Stimulated activated naive CD4-positive, alpha-beta T cell treated with Interleukin-2 at 50 U/mL for 16 hours (primary cell): ENCODE data around the gene CCDC170.
"Not testable (repeated sequence)": the region's sequence is repeated elsewhere in the genome, so short reads cannot be mapped to it uniquely, and the experiment has no call there.

ENCODE experiments used
- DNase-seq: peaks from one replicate; lab custom pipeline; 2025; lab: John Stamatoyannopoulos, UW

CCDC170 gene

GRCh38 chr6:151493804-151494234, at the start of gene CCDC170:
CCDC170 (plus strand) TSS chr6:151494017; CDS start chr6:151494129, 112 bp downstream.
- no peak for DNase-seq

- DNase-seq, result no peak
Observed at GRCh38 chr6:151445482-151445881, 48.3 kb upstream of the CCDC170 start.

DNA sequence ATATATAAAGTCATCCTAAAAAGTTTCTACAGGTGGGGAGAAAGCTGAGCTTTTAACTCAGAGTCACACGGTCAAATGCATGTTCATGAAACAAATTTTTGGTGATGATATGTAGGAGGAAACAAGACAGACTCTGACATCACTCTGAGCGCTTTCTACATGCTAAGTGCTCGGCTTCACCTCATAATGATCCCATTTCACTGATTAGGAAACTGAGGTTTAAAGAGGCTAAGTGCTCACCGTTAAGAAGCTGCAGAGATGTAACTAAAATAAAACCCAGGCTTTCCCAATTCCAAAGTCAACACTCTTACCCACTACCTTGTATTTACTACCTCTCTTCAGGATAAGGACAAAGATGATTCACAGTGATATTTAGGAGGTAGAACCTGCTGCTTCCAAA, 46.6 kb upstream of the CCDC170 start:
- DNase-seq, result no peak

DNA sequence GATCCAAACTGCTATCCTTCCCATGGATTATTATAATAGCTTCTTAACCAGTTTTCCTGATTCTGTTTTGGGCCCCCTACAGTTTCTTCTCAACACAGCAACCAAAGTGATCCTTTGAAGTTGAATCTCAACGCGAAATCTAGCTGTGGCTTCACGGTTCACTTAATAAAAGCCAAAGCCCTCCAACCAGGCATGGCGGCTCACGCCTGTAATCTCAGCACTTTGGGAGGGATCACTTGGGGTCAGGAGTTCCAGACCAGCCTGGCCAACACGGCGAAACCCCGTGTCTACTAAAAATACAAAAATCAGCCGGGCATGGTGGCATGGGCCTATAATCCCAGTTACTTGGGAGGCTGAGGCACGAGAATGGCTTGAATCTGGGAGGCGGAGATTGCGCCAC, 45.2 kb upstream of the CCDC170 start:
- no peak for DNase-seq

- DNase-seq, result not testable (repeated sequence)
Observed at GRCh38 chr6:151450928-151451327, 42.9 kb upstream of the CCDC170 start.

DNA sequence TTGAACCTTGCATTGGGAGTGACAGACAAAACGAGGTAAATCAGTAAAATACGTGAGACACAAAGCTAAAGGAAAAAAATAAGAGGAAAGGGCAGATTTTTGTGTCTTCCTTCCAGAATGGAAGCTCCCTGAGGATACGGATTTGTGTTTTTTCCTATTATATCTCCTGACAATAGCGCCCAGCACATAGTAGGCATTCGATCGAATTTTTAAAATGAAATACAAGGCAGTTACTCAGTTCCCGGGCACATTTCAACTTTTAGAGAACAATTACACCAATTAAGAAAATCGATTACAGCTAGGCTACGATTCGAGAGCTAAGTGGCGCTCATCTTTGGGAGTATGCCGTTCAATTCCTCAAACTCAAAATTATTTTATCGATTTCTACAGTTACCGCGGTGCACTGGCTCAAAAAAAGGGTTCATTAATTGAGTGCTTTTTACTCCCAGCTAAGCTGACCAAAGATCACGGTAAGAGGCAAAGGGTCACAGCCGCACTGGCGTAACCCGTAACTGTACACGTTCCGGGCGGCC, 42.3 kb upstream of the CCDC170 start:
- no peak for DNase-seq

DNA sequence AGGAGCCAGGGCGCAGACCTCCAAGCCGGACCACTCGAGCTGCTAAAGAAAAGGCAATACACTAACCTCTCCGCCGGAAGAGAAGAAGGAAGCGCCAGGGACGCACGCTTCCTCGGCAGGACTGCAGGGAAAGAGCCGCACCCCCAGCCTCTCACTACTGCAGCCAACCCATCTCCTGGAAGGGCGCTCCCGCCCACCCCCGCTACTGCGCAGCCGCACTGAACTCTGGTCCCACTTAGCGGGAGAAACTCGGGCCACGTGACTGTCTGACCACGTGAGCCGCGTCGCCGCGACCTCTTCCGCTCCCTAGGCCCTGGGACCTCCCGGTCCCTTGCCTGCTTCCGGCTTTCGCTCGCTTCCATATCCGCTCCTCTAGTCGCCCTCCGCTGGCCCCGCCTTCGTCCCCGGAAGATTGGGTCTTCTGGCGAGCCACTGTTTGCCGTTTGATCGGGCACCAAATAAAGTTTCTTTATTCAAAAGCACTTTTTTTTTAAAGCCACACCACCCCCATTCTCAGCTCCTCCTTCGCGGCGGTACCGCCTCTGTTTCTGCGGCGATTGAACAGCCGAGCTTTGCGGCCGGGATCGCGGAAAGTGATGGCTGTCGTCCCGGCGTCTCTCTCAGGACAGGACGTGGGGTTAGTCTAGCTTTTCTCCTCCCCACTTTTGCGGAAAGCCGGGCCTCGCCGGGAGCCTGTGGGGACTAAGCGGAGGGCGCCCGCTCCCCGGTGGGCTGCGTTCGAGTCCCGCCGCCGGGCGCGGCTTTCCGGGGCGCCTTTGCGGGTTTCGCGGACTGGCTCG, 41.7 kb upstream of the CCDC170 start, which contains the start of gene RMND1:
TSS of gene RMND1 (minus strand) at position 177 of the 800 bp plus-strand sequence. CDS start 6,315 bp downstream, outside the sequence.
- peak; percentile 100 for DNase-seq

- no peak for DNase-seq
Observed at GRCh38 chr6:151452750-151453427, 40.9 kb upstream of the CCDC170 start.

GRCh38 chr6:151455751-151456398, 37.9 kb upstream of the CCDC170 start:
- not testable (repeated sequence) for DNase-seq

GRCh38 chr6:151461673-151462072, 32.1 kb upstream of the CCDC170 start:
- no peak for DNase-seq

- no peak for DNase-seq
Observed at GRCh38 chr6:151464702-151465101, 29.1 kb upstream of the CCDC170 start.

- DNase-seq, result peak; percentile 15
Observed at GRCh38 chr6:151475653-151476523, 17.9 kb upstream of the CCDC170 start.

DNA sequence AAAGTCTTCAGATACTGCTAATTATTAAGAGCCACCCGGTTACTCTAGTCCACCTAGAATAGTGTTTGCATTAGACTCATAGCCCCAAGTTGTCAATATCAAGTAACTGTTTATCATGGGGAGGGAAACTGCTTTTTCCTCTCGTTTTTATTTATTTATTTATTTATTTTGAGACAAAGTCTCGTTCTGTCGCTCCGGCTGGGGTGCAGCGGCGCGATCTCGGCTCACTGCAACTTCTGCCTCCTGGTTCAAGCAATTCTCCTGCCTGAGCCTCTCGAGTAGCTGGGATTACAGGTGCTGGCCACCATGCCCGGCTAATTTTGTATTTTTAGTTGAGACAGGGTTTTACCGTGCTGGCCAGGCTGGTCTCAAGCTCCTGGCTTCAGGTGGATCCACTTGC, 16.1 kb upstream of the CCDC170 start:
- DNase-seq, result no peak

- DNase-seq, result no peak
Observed at GRCh38 chr6:151478670-151479069, 15.1 kb upstream of the CCDC170 start.

GRCh38 chr6:151481786-151482185, 12.0 kb upstream of the CCDC170 start:
- no peak for DNase-seq

DNA sequence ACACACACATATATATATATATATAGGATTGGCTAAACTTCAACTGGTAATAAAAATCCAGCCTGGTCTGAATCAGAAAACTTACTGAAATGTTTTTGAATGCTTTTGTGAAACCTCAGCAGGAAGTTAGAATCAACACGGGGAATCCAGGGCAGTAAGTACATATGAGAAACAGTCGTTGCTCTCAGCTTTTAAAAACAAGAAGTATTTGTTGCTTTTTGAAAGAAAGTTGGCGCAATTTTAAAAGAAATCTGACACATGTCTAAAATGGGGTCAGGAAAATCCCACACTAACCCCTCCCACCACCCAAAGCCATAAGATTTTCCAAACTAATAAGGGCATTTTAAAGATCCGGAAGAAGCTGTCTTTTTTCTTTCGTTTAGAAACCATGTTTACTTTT, 11.5 kb upstream of the CCDC170 start:
- DNase-seq, result no peak

- no peak for DNase-seq
Observed at GRCh38 chr6:151483994-151484393, 9.8 kb upstream of the CCDC170 start.

- no peak for DNase-seq
Observed at GRCh38 chr6:151488226-151488625, 5.6 kb upstream of the CCDC170 start.

GRCh38 chr6:151490996-151491395, 2.8 kb upstream of the CCDC170 start:
- no peak for DNase-seq

DNA sequence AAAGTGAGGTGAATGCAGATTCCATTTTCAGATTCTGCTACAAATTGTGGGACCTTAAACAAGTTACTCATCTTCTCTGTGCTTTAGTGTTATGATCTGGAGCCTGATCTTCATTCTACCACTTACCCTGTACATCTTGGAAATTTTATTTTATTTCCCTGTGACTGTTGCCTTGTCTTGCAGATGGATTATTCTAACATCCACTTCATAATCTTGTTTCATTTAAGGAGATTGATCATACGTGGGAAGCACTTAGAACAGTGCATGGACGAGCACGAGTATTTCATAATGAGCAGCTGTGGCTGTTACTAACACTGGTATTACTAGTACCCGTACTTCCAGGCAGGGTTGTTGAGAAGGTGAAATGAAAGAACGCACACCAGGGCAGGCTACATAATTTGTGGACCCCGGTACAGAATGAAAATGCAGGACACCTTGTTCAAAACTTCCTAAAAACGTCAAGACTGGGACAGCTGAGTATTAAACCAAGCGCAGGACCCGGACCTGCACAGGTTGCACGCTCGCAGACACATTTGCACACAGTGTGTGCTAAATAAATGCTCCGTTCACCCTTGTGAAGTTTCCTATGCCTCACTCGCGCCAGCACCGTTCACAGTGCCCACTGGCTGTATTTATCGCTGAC, 535 bp upstream of the CCDC170 start:
- no peak for DNase-seq
